Liver (tissue), 3 donors: ENCODE measurements around the gene NPC1L1.

Experiments
- EGR1 ChIP-seq, 2 donors: IDR thresholded peaks; 2 replicates each; pipeline ENCODE4 v1.6.1; 2016 to 2018; ENCODE audit warnings: antibody characterized with exemption in 2 of 2, low read depth in 2 of 2
- GABPA ChIP-seq, 2 donors: IDR thresholded peaks in 1 of 2; conservative IDR thresholded peaks in 1 of 2; 2 replicates each; pipeline ENCODE4 v1.6.1; 2016; ENCODE audit warnings: antibody characterized with exemption in 2 of 2, mild to moderate bottlenecking in 1 of 2, moderate library complexity in 1 of 2
- HNF4A ChIP-seq, 2 donors: conservative IDR thresholded peaks; 2 replicates each; pipeline ENCODE4 v1.6.1; 2016; ENCODE audit warnings: antibody characterized with exemption in 2 of 2, mild to moderate bottlenecking in 2 of 2
- JUND ChIP-seq, 2 donors: IDR thresholded peaks; 2 replicates each; pipeline ENCODE4 v1.6.1; 2016; ENCODE audit warnings: antibody characterized with exemption in 2 of 2
- NR2F2 ChIP-seq: IDR thresholded peaks from 2 replicates; pipeline ENCODE4 v1.6.1; 2016; ENCODE audit warnings: antibody characterized with exemption
- RAD21 ChIP-seq, 2 donors: IDR thresholded peaks; 2 replicates each; pipeline ENCODE4 v1.6.1; 2016; ENCODE audit warnings: antibody characterized with exemption in 2 of 2, mild to moderate bottlenecking in 2 of 2
- SP1 ChIP-seq: IDR thresholded peaks from 2 replicates; pipeline ENCODE4 v1.6.1; 2018; ENCODE audit warnings: antibody characterized with exemption, mild to moderate bottlenecking
- TAF1 ChIP-seq: conservative IDR thresholded peaks from 2 replicates; pipeline ENCODE4 v1.6.1; 2016; ENCODE audit warnings: antibody characterized with exemption, mild to moderate bottlenecking
- YY1 ChIP-seq: IDR thresholded peaks from 2 replicates; pipeline ENCODE4 v1.6.1; 2016; ENCODE audit warnings: antibody characterized with exemption, mild to moderate bottlenecking
- TF ChIP-seq, protein P1 (sequence below): fragments of 150-350 bp; IDR thresholded peaks from 2 replicates; pipeline ENCODE4 v1.5.1; 2017; ENCODE audit warnings: improper control_type of control experiment, low read depth, low read length; ENCODE audit not compliant: missing input control
- TF ChIP-seq, protein P2 (sequence below): IDR thresholded peaks from 2 replicates; pipeline ENCODE4 v1.6.1; 2016; ENCODE audit warnings: antibody characterized with exemption
- TF ChIP-seq, protein P3 (sequence below): IDR thresholded peaks from 2 replicates; pipeline ENCODE4 v1.6.1; 2016; ENCODE audit warnings: antibody characterized with exemption
- TF ChIP-seq, protein P4 (sequence below): IDR thresholded peaks from 2 replicates; pipeline ENCODE4 v1.6.1; 2016; ENCODE audit warnings: antibody characterized with exemption, mild to moderate bottlenecking
- donor health status: healthy.
- donor health status: healthy.

DNA sequence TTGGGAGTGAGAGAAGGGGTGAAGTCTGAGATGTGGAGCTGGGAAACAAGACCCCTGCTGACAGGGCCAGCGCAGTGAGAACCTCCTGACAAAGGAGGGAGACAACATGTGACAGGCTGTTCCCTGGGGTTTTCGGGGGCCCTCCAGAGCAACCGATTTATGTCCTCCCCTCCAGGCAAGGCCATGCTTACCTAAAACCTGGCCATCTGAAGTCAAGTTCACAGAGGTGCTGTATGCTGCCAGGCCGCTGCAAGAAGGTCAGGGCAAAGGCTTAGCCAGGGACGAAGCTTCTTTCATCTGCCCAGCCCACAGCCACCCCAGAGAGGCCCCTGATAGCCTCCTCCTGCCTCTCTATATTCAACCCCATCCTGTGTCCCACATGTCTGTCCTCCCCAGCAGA lies 20.6 kb downstream of the NPC1L1 start:
- TF ChIP-seq YY1: no peak
- no peak for TF ChIP-seq TAF1
- TF ChIP-seq, protein P1, sequence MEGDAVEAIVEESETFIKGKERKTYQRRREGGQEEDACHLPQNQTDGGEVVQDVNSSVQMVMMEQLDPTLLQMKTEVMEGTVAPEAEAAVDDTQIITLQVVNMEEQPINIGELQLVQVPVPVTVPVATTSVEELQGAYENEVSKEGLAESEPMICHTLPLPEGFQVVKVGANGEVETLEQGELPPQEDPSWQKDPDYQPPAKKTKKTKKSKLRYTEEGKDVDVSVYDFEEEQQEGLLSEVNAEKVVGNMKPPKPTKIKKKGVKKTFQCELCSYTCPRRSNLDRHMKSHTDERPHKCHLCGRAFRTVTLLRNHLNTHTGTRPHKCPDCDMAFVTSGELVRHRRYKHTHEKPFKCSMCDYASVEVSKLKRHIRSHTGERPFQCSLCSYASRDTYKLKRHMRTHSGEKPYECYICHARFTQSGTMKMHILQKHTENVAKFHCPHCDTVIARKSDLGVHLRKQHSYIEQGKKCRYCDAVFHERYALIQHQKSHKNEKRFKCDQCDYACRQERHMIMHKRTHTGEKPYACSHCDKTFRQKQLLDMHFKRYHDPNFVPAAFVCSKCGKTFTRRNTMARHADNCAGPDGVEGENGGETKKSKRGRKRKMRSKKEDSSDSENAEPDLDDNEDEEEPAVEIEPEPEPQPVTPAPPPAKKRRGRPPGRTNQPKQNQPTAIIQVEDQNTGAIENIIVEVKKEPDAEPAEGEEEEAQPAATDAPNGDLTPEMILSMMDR: no peak
- TF ChIP-seq SP1: no peak
- TF ChIP-seq, protein P2, sequence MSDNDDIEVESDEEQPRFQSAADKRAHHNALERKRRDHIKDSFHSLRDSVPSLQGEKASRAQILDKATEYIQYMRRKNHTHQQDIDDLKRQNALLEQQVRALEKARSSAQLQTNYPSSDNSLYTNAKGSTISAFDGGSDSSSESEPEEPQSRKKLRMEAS: no peak
- TF ChIP-seq EGR1 (IDR thresholded peaks at IDR 0.05; ENCODE audit: low read depth in 2 of 2): no peak
- TF ChIP-seq RAD21 (IDR thresholded peaks at IDR 0.05): no peak
- no peak for TF ChIP-seq HNF4A (conservative IDR thresholded peaks at IDR 0.05)
- TF ChIP-seq, protein P3, sequence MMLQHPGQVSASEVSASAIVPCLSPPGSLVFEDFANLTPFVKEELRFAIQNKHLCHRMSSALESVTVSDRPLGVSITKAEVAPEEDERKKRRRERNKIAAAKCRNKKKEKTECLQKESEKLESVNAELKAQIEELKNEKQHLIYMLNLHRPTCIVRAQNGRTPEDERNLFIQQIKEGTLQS: no peak
- no peak for TF ChIP-seq NR2F2
- TF ChIP-seq JUND (IDR thresholded peaks at IDR 0.05): no peak
- TF ChIP-seq GABPA (IDR thresholded peaks at IDR 0.05 in 1 of 2, conservative IDR thresholded peaks at IDR 0.05 in 1 of 2): no peak
- TF ChIP-seq, protein P4, sequence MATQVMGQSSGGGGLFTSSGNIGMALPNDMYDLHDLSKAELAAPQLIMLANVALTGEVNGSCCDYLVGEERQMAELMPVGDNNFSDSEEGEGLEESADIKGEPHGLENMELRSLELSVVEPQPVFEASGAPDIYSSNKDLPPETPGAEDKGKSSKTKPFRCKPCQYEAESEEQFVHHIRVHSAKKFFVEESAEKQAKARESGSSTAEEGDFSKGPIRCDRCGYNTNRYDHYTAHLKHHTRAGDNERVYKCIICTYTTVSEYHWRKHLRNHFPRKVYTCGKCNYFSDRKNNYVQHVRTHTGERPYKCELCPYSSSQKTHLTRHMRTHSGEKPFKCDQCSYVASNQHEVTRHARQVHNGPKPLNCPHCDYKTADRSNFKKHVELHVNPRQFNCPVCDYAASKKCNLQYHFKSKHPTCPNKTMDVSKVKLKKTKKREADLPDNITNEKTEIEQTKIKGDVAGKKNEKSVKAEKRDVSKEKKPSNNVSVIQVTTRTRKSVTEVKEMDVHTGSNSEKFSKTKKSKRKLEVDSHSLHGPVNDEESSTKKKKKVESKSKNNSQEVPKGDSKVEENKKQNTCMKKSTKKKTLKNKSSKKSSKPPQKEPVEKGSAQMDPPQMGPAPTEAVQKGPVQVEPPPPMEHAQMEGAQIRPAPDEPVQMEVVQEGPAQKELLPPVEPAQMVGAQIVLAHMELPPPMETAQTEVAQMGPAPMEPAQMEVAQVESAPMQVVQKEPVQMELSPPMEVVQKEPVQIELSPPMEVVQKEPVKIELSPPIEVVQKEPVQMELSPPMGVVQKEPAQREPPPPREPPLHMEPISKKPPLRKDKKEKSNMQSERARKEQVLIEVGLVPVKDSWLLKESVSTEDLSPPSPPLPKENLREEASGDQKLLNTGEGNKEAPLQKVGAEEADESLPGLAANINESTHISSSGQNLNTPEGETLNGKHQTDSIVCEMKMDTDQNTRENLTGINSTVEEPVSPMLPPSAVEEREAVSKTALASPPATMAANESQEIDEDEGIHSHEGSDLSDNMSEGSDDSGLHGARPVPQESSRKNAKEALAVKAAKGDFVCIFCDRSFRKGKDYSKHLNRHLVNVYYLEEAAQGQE: no peak
